GM21515 (cell line): ENCODE measurements around the gene SSC5D.
"Not testable (repeated sequence)": the region's sequence is repeated elsewhere in the genome, so short reads cannot be mapped to it uniquely, and the experiment has no call there.

Experiments used
- ATAC-seq: cut with Tn5 transposase; IDR thresholded peaks from one replicate; pipeline ENCODE4 v1.9.1; 2021; ENCODE audit not compliant: unreplicated experiment

The SSC5D gene

DNA sequence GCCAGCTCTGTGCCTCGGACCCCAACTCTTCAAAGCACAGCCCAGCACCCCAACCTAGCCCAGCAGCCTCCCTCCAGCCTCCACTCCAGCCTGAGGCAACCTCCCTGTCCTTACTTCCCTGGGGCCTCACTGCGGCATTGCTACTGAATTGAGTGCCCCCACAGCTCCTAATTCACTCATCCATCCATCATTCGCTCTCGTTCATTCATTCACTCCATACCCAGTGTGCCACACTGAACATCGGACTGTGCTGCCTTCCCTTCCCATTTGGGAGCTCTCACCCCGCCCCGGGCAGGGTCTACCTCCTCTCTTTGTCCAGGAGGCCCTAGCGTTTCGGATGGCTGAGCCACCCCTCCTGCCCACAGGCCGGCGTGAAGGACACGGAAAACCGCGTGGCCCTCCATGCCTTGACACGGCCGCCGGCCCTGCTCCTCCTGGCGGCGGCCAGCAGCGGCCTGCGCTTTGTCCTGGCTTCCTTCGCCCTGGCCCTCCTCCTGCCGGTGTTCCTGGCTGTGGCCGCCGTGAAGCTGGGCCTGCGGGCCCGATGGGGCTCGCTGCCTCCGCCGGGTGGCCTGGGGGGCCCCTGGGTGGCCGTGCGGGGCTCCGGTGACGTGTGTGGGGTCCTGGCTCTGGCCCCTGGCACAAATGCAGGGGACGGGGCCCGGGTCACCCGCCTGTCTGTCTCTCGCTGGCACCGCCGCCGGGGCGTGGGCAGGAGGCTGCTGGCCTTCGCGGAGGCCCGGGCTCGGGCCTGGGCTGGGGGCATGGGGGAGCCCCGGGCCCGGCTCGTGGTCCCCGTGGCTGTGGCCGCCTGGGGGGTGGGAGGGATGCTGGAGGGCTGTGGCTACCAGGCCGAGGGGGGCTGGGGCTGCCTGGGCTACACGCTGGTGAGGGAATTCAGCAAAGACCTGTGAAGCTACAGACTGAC lies 1.9 kb upstream of the SSC5D start:
- no peak for ATAC-seq

DNA sequence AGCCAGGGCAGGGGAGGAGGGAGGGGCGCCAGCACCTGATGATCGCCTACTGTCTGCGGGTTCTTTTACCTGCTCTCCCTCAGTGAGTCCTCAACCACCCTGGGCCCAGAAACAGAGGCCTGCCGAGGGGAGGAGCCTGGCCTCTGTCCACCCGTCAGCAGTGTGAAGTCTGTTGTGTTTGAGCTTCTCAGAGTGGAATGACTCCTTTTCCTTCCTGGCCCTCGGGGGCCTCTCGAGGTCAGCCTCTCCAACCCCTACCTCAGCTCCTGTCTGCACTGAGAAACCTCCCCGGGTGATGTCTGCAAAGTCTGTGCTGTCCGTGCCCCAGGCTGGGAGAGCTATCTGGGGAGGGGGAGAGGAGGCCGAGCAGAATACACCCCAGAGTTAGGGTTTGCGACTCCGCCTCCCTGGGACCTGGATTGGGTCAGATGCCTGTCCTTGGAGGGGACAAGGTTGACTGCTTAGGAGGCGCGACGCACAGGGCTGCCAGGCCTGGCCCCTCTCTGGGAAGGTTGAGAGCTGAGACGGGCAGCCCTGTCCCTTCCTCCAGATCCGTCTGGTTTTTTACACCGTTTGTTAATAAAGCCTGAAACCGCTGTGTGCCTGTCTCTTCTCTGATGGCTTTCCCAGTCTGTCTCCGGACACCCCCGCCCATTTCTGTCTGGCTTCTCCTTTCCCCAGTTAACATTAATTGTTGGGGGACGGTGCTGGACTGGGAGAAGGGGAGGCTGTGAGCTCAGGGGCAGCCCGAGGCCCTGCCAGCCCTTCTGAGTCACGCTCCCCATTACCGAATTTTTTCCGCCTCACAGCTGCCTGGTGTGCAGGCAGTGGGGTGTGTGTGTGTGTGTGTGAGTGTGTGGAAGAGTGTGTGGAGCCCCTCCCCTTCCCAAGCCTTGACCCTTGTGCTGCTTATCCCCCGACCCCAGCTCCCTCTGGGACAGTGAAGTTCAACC lies 989 bp upstream of the SSC5D start:
- no peak for ATAC-seq

DNA sequence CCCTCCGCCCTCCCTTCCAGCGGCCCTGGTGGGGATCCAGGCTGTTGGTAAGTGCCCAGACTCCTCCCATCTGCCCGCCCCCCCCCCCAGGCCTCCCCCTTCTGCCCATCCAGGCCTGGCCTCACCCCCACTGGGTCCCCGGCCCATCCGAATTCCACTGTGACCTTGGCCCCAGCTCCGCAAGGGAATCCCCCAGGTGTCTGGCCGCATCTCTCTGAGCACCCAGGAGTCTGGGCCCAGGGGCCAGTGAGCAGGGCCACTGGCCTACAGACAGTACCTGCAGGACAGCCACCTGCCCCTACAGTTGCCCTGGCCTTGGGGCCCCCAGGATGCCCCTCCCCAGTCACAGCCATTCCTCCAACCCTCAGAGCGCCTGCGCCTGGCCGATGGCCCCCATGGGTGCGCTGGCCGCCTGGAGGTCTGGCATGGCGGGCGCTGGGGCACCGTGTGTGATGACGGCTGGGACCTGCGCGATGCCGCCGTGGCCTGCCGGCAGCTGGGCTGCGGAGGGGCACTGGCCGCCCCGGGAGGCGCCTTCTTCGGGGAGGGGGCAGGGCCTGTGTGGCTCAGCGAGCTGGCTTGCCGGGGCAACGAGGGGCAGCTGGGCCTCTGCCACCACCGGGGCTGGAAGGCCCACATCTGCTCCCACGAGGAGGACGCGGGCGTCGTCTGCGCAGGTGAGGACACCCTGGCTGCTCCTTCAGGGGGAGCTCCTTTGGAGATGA lies 912 bp downstream of the SSC5D start:
- ATAC-seq, result no peak

DNA sequence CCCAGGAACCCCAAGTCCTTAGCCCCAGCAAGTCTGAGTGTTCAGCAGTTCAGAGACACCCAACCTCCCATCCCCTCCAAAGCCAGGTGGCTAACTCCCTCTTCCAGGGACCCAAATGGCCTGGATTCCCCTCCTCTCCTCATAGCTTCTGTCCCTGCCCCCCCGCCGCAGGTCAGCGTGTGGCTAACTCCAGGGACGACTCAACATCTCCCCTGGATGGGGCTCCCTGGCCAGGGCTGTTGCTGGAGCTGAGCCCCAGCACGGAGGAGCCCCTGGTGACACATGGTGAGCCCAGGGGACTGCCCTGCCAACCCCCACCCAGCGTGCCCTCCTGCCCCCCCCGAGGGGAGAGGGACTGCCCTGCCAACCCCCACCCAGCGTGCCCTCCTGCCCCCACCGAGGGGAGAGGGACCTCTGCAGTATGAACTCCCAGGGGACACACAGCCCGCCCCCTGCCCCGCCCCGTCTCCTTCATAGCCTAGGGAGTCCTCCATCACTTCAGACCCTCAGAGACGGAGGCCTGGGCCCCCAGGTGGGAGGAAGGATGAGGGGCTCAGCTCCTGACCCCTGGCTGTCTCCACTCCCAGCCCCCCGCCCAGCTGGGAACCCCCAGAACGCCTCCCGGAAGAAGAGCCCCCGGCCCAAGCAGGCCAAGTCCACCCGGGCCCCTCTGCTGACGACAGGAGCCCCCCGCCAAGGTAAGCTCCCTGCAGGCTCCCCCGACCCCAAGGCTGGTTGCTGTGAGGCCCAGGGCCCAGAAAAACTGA lies 1.7 kb downstream of the SSC5D start:
- no peak for ATAC-seq

DNA sequence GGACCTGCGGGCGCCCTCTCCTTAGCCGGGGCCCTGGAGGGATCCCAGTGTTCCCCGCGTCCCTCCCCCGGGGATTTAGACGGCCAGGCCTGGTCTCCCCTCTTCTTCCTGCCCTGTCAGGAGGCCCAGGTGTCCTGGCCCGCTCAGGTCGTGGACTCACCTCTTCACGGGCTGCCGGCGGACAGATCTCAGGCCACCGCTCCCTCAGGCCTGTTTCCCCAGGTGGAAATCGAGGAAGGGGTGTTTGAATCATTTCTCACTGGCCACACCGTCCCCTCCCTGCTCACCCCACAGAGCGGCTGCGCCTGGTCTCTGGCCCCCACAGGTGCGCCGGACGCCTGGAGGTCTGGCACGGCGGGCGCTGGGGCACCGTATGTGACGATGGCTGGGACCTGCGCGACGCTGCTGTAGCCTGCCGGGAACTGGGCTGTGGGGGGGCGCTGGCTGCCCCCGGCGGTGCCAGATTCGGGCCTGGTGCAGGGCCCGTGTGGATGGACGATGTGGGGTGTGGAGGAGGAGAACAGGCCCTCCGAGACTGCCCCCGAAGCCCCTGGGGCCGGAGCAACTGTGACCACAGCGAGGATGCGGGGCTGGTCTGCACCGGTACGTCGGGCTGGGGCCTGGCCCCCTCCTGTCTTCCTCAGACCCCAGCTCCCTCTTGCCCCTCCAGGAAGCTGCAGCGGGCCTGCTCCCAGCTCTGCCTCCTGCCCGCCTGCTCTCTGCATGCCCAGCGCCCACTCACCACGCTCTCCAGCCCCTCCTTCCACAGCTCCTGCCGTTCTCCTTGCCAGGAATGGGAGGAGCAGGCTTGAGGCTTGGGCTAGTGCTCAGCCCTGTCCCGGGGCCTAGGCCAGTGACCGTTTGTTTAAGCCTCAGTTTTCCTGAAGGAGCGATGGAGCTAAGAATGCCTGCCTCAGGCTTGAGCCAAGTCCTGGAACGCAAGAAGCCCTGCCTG lies 2.5 kb downstream of the SSC5D start:
- no peak for ATAC-seq

DNA sequence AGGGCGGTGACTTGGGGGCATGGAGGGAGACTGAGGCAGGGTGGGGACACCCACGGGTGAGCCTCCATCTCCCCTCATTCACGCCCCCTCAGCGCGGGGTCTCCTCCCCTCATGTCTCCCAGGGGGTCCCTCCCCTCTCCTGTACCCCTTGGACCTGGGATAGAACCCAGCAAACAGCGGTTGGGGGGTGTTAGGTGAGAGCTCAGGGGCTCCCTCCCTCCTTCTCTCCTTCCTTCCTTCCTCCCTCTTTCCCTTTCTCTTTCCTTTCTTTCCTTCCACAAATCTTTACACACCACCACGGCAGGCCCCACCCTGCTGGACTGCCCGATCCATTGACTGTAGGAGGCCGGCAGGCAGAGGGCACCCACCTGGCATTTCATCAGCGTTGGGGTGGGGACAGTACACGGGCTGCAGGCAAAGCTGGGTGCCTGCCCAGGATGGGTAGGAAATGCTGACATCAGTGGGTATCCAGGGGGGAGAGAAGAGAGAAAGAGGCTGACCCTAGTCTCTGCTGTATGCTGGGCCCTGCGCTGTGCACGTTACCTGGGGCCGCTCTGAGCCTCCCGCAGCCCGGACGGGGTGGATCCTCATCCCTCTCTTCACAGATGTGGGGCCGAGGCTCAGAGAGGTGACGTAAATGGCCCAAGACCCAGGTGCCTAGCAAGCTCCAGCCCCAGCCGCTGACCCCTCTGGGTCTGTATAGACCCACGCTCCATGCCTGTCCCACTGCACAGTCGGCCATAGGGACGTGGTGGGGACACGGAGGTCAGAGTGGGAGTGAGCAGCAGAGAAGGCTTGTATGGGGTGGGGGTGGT lies 3.5 kb downstream of the SSC5D start:
- ATAC-seq, result no peak

DNA sequence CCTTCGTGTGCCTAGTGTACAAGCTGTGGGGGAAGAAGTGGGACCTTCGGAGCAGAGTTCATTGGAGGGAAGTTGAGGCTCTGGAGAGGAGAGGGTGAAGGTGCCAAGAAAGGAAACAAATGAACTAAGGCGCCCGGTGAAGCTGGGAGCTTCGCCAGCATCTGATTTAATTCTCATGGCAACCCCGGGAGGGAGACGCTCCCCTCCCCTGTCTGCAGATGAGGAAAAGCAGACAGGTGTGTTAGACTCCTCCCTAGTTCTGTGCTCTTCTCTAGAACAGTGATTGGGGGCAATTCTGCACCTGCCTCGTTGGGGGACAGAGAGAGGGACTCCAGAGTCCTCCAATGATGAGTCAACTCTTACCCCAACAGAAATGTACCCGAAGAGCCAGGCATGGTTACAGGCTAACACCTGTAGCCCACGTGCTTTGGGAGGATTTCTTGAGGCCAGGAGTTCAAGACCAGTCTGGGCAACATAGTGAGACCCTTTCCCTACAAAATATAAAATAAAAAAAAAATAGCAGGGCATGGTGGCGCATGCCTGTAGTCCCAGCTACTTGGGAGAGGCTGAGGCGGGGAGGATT lies 4.2 kb downstream of the SSC5D start:
- no peak for ATAC-seq

DNA sequence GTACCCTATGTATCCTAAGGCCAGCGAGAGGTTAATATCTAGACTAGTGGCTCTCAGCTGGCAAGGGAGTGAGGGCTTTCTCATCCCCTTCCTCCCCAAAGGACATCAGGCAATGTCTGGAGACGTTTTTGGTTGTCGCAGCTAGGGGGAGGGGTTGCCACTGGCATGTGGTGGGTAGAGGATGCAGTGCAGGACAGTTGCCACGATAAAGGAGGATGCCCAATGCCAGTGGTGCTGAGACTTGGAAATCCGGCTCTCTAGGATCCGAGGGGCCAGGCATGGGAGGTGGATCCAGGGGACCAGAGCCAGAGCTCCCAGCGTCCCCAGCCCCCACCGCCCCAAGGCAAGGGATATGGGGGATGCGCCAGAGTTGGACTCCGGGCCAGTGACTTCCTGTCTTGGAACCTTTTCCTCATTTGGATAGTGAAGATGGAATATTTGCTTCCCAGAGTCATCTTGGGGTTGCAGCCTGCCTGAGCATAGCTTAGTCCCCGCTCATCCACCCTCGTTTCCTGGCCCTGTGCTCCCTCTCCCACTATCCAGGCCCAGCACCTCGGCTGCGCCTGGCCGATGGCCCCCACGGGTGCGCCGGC lies 4.9 kb downstream of the SSC5D start:
- ATAC-seq, result no peak

DNA sequence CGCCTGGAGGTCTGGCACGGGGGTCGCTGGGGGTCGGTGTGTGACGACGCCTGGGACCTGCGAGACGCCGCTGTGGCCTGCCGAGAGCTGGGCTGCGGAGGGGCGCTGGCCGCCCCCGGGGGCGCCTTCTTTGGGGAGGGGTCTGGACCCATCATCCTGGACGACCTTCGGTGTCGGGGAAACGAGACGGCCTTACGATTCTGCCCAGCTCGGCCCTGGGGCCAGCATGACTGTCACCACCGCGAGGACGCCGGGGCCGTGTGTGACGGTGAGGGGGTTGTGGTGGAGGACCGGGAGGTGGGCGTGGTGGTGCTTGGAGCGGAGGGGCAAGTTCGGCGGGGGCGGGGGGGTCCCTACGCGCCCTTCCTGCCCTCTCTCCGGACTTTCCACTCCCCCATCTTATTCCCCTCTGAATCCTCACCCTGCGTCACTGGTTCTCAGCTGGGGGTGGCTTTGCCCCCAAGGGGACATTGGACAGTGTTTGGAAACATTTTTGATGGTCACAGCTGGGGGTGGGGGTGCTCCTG lies 5.5 kb downstream of the SSC5D start:
- ATAC-seq, result no peak

DNA sequence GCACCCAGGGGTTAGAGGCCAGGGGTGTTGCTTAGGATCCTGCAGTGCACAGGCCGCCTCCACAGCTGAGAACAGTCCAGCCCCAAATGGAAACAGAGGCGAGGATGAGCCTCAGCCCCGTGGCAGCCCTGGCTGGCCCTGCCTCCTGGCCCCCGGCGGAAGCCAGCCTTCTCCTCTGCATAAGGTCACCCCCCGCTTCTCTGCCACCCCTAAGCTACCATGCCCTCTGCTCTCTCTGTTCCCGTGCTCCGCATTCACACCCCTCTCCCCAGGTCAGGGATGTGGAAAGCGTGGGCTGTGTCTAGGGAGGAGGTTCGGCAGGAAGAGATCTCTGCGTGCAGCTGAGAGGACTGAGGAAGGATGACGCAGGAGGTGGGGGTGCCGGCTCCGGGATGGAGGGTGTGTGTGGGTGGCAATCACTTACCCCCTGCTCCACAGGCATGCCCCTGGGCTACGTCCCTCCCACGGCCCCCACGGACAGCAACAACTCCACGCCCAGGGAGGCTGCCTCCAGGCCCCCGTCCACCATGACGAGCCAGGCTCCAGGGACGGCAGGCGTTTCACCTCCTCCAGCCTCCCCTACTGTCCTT lies 6.0 kb downstream of the SSC5D start:
- ATAC-seq, result no peak

DNA sequence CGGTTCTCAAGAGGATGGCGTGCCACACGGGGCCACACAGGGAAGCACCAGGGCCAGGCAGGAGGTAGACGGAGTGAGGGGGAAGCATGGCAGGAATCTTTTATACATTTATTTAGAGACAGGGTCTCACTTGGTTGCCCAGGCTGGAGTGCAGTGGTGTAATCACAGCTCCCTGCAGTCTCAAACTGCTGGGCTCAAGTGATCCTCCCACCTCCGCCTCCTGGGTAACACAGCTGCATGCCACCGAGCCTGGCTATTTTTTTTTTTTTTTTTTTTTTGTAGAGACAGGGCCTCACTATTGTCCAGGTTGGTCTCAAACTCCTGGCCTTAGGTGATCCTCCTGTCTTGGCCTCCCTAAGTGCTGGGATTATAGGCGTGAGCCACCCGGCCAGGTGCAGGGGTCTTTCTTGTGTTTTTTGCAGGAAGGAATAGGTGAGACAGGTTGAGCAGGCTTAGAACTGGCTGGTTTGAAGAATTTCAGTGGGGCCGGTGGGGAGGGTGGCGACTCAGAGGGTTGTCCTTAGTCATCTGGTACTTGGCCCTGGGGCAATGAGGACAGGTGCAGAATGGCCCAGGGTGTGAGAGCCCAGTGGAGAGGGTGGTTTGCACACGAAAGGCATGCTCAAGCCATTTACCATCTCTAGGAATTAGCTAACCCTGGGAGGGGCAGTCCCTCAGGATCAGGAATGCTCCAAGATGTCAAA lies 7.6 kb downstream of the SSC5D start:
- ATAC-seq, result no peak

DNA sequence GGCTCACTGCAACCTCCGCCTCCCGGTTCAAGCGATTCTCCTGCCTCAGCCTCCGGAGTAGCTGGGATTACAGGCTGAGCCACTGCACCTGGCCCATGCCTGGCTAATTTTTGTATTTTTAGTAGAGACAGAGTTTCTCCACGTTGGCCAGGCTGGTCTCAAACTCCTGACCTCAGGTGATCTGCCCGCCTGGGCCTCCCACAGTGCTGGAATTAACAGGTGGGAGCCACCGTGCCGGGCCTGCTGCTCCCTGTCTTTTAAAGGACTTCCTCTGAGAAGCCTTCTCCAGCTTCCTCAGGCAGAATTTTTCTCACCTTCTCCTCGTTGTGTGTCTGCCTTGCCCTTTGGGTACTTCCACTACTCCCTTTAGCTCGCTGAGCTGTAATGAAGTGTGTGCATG lies 8.6 kb downstream of the SSC5D start:
- ATAC-seq, result not testable (repeated sequence)

DNA sequence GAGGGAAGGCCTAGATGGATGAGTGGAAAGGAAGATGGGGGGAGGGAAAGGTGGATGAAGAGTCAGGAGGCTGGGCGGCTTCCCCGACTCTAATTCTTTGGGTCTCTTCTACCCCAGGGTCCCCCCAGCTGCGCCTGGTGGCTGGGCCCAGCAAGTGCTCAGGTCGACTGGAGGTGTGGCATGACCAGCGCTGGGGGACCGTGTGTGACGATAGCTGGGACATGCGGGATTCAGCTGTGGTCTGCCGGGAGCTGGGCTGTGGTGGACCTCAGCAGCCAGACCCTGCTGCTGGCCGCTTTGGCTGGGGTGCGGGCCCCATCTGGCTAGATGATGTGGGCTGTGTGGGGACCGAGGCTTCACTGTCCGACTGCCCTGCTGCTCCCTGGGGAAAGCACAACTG lies 9.5 kb downstream of the SSC5D start:
- ATAC-seq, result no peak

DNA sequence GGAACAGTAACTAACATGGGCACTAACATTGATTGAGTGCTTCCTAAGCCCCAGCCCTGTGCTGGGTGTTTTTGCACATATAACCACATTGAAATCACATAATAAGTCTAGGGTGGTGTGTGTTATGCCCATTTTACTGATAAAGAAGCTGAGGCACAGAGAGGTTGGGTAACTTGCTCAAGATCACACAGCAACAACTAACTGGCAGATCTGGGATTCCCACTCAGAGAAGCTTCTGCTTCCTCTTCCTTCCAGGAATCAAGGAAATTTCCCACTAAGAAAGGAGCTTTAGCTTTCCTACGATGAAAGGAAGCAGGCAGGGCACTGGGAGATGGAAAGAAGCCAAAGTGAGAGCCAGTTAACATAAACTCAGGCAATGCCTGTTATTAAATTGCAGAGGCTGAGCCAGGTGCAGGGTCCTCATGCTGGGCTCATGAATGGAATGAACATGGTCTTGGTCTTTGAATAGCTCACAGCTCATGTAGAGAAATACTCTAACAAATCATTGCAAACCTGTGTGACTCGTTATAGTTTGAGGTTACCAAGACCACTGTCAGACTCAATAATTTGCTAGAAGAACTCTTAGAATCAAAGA lies 10.1 kb downstream of the SSC5D start:
- no peak for ATAC-seq

DNA sequence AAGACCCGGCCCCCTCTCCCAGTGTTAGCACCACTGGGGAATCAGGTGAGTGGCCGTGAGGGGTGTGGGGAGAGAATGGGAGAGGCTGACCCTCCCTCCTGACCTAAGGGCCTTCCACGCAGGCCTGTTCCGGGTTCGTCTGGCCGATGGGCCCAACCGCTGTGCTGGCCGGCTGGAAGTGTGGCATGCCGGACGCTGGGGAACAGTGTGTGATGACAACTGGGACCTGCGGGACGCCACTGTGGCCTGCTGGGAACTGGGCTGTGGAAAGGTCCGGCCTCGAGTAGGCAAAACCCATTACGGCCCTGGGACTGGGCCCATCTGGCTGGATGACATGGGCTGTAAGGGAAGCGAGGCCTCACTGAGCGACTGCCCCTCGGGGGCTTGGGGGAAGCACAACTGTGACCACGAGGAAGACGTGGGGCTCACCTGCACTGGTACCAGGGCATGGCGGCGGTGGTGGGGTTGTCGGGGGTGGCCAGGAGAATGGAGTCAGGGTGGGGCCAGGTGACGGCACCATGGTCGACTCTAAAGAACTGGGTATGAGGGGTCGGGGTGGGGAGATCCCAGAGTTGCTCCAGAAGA lies 12.2 kb downstream of the SSC5D start:
- ATAC-seq, result no peak
